HG03066 (cell line): ENCODE measurements around the gene FAM107B.
"Not testable (repeated sequence)": the region's sequence is repeated elsewhere in the genome, so short reads cannot be mapped to it uniquely, and the experiment has no call there.

Experiments
- ATAC-seq: cut with Tn5 transposase; IDR thresholded peaks from one replicate; pipeline ENCODE4 v1.9.1; 2021; ENCODE audit warnings: low read depth; ENCODE audit not compliant: unreplicated experiment

Gene FAM107B

DNA sequence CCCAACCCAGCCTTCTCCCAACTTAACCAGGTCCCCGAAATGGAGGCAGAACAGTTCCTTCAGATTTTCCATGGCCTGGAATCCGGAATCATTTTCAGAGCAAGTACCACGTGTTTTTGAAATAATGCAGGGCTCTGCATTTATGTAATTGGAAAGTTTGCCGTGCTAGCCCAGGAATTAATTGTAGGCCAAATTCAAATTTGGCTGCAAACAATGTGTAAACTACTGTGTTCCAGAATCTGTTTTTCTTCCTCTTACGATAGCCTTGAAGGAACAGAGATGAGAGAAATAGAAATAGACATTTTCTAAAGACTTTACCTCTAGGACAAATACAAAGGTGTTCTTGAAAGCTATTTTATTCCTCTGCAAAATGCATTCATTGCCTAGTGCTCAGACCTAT lies 77.4 kb downstream of the FAM107B start:
- ATAC-seq: no peak

DNA sequence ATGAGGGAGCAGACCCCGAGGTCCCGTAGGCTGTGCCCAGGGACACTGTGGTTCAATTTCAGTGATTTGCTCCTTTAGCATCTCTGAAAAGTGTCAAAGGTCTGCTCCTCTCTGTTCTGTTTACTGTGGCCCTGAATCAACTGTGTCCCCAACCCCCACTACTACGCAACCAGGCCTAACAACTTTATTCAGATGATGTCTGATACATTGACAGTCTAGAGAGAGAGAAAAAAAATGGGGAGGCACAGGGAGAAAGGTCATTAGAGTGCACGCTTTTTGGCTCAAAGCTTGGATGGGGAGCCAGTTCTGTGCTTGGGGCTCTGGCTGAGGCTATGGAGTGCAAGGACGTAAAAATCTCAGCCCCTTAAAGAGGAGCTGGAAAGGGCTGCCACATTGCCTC lies 77.9 kb downstream of the FAM107B start:
- no peak for ATAC-seq

DNA sequence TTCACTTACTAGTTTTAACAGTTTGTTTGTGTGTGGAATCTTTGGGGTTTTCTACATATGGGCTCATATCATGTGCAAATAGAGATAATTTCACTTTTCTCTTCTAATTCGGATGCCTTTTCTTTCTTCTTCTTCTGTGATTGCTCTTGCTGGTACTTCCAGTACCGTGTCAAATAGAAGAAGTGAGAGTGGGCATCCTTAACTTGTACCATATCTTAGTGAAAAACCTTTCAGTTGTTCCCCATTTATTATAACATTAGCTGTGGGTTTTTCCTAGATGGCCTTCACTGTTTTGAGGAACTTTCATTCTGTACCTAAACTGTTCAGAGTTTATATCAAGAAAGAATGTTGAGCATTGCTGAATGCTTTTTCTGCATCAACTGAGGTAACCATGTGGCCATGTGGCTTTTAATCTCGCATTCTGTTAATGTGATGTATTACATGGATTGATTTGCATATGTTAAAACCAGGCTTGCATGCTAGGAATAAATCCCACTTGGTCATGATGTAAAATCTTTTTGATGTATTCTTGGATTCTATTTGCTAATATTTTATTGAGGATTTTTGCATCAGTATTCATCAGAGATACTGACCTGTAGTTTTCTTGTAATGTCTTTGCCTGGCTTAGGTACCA lies 78.7 kb downstream of the FAM107B start:
- ATAC-seq: no peak

DNA sequence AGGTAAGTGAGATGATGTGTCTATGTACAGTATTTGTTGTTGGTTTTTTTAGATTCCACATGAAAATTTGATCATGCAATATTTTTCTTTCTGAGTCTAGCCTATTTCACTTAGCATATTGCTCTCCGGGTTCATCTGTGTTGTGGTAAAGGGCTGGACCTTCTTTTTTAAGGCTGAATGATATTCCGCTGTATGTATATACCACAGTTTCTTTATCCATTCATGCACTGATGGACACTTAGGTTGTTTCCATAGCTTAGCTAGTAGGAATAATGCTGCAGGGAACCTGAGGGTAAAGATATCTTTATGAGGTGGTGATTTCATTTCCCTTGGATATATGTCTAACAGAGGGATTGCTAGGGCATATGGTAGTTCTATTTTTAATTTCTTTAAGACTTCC lies 80.8 kb downstream of the FAM107B start:
- ATAC-seq: no peak

DNA sequence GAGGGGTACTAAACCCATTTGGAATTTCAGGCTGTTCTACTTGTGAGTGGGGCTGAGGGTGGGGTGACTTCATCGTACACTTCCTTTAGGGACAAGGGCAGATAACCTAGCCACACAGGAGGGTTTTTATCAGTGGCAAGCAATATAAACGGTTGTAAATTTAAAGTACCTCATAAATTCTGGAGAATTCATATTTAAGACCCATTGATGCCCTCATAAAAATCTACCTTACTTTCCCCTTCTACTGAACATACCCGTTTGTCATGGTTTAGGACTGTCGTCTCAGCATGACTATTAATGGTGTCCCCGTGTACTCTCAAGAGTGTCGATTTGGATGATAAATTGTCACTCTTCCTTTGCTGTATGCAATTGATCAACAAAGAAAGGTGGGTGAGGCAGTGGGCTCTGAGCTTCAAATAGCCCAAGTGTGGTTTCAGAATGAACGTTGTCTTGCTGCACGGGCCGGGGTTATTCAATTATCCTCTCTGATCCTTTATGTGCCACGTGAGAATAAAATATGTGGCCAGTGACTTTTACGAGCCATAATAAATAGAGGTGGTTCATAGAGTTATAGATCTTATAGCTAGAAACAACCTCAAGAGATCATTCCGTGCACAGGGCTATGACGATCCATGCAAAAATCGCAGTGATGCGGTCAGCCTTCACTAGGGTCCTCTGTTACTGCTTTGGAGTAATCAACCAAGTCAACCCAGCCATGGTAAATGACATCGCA lies 82.2 kb downstream of the FAM107B start:
- ATAC-seq: no peak

DNA sequence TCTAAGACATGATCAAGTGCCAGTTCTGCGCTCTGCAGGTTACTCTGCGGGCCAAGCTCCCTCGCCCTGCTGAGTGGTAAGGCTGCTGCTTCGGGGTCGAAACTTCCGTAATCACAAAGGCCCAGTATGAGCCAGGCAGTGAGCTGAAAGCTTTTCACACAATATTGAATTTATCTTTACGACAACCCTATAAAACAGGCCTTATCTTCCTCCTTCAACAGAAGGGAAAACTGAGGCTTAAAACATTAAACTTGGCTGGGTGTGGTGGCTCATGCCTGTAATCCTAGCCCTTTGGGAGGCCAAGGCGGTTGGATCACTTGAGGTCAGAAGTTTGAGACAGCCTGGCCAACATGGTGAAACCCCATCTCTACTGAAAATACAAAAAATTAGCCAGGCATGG lies 83.3 kb downstream of the FAM107B start:
- ATAC-seq: no peak

DNA sequence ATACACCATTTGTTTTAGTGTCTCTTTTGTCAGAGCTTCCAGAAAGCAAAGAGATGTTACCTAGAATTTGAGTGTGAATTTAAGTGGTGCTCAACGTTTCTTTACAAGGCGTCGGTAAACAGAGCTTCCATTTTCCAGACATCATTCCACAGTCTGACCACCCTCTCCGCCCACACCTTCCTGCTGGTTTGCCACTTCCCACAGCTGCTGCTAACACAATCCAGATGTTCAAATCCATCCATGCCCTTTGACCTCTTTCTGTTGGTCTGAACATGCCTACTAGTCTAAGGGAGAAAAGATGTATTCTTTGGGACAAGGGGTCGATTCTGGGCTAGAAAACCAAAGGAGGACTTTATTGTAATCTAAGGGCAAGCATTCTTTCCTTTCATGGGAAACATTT lies 86.1 kb downstream of the FAM107B start:
- no peak for ATAC-seq

DNA sequence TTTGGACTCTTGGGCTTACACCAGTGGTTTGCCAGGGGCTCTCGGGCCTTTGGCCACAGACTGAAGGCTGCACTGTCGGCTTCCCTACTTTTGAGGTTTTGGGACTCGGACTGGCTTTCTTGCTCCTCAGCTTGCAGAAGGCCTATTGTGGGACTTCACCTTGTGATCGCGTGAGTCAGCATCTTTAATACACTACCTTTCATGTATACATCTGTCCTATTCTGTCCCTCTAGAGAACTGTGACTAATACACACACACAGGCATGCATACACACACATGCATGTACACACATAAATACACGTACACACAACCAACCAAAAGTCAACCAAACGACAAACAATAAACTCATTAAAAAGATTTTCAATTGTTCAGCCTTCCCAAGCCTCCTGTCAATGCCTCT lies 86.5 kb downstream of the FAM107B start:
- not testable (repeated sequence) for ATAC-seq

DNA sequence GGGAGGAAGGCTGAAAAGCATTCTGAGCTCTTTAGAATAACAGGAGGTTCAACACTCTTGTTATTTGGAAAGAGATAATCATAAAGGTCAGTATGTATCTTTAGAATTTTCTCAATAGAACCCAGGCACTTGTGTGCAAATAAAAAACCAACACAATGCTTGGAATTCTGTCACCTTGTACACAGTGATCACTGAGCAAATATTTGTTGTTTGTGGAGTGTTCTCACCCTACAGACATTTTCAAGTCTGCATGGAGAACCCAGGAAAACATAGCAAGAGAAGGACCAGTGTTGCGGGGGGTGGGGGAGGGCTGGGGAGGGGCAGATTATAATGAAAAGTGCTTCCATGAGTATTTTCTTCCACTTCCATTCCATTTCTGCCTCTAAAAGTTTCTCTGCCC lies 87.4 kb downstream of the FAM107B start:
- ATAC-seq: no peak

DNA sequence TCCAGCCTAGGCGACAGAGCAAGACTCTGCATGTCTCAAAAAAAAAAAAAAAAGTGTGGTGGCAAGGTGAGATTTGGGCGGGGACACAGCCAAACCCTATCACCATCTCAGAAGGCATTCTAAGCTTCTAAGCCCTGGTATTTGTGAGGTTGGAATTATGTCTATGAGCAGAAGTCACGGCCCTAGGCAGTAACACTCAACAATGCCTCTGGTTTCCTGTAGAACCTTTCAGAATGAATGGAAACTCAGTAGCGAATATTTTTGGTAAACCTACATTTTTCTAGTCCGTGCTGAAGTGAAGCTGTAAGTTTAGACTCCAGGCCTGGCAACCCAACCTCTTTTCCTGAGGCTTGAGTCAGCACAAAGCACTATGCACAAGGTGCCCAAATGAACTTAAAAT lies 88.3 kb downstream of the FAM107B start:
- ATAC-seq: no peak

DNA sequence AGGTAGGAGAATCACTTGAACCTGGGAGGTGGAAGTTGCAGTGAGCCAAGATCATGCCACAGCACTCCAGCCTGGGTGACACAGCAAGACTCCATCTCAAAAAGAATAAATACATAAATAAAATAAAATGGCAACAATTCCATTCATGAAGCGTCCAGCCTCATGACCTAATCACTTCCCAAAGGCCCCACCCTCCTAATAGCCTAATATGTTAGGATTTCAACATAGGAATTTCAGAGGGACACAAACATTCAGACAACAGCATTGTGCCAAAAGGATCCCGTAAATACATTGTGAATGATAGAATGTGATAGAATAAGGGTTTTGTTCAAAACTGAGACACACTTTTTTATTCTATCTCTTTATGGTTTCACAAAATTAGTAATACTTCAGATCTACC lies 90.3 kb downstream of the FAM107B start:
- ATAC-seq: no peak

DNA sequence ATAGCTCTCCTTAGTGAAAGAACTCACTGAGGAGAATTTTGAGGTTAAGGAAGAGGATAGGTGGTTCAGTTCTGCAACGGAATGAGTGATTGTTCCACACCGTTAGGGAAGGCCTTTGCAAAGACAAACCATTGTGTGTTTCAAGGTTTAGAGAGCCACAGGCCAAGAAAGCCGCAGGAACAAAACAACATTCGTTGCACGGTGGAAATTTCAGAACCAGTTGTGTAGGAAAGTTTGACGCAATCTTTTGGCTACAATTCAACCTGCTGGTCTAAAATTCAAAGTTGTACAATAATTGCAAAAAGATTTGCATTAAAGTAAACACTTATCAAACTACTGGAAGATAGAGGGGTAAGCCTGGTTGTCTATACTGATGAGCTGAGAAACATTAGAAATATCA lies 91.4 kb downstream of the FAM107B start:
- no peak for ATAC-seq

DNA sequence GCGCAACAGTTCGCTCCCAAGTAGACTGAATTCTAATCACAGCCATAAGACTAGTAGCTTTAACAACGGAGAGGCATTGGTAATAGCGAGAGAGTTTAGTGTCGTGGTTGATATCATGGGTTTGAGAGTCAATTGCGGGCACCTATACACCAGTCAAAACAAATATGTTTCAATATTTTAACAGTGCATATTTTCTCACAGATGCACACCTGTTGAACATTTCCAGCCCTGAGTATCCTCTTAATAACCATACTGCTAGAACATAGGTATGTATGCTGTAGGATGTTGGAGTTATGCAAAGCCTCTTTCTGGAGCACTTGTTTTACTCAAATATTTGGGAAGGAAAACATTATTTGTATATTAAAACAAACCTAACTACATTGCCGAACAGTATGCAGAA lies 92.9 kb downstream of the FAM107B start:
- ATAC-seq: no peak

DNA sequence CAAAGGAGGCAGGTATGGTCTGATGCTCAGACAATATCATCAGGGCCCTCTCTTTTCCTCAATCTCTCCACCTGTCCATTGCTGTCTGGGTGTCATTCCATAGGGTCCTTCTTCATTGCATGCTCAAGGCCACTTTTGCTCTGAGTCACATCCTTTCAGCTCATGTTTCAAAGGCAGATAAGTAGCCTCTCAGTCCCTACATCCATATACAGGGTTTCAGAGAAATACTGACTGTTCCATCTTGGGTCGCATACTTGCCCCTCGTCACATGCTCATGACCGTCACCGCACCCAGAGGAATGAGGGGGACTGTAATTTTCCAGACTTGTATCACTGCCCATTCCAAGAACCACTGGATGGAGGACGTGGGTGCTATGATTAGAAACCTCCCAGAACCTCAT lies 93.4 kb downstream of the FAM107B start:
- no peak for ATAC-seq

DNA sequence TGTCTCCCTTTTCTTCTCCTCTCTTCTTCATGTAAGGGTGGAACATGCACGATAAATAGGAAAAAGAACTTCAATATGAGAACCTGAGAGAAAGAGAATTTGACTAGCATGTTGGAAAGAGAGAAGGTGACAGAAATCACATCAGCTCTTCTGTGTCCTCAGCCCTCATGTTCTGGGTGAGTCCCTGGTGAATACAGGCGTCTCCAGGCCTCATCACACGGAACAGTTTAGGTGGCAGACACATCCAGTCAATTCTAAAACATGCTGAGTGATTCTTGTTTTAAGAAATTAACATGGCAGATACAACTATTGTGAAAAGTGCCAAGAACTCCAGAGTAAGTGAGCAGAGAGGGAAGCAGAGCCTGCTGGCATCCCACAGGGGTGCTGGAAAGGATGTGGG lies 96.1 kb downstream of the FAM107B start:
- no peak for ATAC-seq

DNA sequence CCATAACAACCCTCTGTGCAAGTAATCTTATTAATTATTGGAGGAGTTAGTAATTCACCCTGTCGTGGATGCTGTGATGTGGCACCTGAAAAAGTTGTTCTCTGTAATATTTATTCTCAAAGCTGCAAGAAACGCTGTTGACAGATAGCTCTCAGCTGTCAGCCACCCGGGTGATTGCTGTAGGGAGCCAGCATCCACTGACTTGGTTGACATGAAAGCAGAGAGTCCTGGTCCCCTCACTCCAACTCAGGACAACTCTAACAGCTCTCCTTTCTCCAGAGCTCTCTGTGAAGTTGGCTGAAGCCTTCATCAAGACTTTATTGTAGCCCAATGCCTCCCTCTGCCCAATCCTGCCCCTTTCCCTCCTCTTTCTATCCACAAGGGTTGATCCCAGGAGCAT lies 98.0 kb downstream of the FAM107B start:
- no peak for ATAC-seq

DNA sequence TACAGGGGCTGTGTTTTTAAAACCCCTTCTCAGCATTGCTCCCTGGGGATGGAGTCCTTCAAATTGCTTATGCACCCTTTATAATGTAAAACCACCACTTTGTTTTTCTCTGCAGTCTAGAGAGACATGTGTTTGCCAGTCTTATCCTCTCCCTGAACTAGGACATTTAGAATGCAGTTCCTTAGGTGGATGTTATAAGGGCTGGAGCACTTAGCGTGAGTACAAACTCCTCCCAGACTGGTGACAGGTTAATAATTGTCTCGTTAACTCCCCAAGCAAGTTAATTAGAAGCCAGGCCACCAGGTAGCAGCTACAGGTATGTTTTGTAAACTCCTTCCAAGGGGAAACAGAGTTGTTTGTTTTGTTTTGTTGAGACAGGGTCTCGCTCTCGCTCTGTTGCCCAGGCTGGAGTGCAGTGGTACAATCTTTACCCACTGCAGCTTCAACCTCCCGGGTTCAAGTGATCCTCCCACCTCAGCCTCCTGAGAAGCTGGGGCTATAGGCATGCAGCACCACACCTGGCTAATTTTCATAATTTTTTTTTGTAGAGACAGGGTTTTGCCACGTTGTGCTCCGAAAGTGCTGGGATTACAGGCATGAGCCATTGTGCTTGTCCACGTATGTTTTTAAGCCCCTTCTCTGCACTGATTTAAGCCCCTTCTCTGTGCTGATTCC lies 100.2 kb downstream of the FAM107B start:
- no peak for ATAC-seq

DNA sequence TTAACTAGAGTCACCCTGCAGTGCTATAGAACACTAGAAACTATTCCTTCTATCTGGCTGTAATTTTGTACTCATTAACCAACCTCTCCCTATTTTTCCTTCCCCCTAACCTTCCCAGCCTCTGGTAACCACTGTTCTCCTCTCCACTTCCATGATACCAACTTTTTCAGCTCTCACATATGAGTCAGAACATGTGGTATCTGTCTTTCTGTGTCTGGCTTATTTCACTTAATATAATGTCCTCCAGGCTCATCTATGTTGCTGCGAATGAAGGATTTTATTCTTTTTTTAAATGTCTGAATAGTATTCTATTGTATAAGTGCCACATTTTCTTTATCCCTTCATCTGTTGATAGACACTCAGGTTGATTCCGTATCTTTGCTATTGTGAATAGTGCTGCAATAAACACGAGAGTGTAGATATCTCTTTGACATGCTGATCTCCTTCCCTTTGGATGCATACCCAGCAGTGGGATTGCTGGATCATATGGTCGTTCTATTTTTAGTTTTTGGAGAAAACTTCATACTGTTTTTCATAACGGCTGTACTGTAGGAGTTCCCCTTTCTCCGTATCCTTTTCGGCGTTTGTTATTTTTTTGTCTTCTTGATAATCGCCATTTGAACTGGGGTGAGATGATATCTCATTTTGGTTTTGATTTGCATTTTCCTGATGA lies 101.4 kb downstream of the FAM107B start:
- ATAC-seq: no peak

DNA sequence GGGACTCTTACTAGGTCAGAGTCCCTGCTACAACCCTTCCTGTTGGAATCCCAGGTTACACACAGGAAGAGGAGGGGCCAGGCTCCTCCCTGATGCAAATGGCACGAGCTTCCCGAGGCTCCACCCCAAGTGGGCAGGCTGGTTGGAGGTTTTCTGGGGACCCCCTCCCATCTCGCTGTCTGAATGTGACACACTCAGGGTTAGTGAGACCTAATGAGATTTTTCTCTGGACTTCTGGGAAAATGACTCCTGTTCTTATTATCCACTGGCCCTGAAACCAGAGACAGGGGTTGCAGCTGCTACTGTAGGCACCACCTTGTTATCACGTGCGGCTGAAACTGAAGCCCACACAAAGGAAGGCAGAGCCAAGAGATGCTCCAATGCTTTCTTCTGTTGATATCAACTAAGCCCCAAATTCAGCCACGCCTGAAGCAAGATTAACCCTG lies 103.3 kb downstream of the FAM107B start:
- no peak for ATAC-seq

DNA sequence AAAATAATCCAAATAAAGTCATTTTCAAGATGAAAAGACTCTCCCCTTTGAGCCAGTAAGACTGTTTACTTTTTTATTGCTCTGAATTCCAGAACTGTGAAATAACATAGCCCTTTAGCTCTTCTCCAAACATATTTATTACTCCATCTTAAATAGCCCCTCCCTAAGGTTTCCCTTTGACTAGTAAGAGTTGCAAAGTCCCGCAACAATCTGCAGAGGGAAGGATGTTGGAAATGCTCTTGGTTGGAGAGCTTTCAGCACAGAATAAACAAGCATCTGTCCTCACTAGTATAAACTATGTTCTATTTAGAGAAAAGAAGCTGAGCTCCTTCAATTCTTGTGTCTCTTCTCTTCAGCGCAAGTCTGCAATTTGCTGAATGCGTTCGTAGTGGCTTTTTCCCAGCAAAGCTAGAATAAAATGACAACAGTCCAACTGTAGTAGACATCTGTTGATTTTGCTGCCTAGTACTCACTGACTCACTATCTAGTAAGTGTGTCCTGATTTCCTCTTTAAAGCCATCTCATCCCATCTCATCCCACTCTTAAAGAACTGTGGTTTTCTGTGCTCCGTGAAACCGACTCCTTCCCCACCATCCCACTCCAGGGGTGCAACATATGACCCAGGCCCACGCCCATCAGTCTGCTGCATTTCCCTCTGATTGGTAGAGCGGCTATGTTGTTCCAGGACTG lies 104.0 kb downstream of the FAM107B start:
- no peak for ATAC-seq

DNA sequence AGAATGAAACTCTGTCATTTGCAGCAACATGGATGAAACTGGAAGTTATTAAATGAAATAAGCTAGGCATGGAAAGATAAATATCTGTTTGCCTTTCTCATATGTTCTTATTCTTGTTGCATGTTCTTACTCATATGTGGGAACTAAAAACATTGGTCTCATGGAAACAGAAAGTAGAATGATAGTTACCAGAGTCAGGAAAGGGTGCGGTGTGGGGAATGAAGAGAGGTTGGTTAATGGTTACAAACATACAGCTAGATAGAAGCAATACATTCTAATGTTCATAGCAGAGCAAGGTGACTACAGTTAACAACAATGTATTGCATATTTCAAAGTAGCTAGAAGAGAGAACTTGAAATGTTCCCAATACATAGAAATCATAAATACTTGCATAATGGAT lies 105.1 kb downstream of the FAM107B start:
- ATAC-seq: no peak
